ENCODE measurements around the gene GRID1. TPM values are rescaled to one million over a fixed set of nuclear protein-coding genes. Genes with fewer than 3 reads are reported as not detected.

The GRID1 gene
- total RNA-seq, 1 donor from 2014 or later = 0.75 TPM

DNA sequence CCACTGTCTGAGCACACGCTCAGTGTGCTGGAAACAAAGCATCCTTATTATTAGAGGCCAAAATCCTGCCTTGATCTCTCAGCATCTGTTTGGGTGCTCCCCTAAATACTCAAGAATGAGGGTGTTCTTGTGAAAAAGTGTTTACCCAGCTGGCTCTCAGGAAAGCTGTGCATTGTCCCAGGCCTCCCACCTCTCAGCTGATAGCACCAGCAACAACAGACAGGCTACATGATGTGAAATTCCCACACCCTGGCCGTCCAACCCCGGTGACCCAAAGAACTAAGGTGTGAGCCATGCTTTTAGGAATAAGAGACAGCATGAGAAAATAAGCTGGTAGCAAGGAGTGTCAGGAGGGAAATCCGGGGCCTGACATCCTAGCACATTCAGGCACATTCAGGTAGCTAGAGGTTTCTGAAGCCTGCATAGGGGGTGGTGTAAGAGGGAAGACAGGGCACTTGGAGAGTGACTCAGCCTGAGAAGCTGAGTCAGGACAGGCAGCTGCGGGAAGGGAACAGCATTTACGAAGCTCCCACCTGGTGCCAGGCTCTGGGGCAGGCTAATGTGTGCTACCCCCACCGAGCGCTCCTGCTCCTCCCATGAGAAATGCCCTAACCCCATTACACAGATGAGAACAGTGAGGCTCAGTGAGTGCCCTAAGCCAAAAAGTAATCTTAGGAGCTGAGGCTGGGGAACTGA lies 205.6 kb downstream of the GRID1 start:
- TF ChIP-seq EZH2 (IDR thresholded peaks at IDR 0.05; ENCODE audit: insufficient read depth, low read length) = no peak
- TF ChIP-seq CTCF (IDR thresholded peaks at IDR 0.05; ENCODE audit: insufficient read depth, low read depth, low read length) = no peak
- no peak overlapping the region for H3K27ac Mint-ChIP-seq (ENCODE audit: unreplicated experiment)
- Histone ChIP-seq H3K4me2 (ENCODE audit: low read length) (no peak overlapping the region), H3K79me2 (ENCODE audit: insufficient read depth, low read length) (no peaks in the 10 kb centered on the region), H3K27ac (ENCODE audit: low read depth, low read length) (no peak overlapping the region), H3K4me1 (ENCODE audit: insufficient read depth, low read length) (no peaks in the 10 kb centered on the region), H3K36me3 (ENCODE audit: insufficient read depth, low read length) (no peaks in the 10 kb centered on the region), H3K9me3 (ENCODE audit: insufficient read depth, low read depth, low read length) (no peaks in the 10 kb centered on the region), H3K9ac (ENCODE audit: low read length) (no peak overlapping the region), H3K27me3 (ENCODE audit: insufficient read depth, low read length) (no peaks in the 10 kb centered on the region), H3K4me3 (ENCODE audit: insufficient read depth, low read depth, low read length) (no peak overlapping the region), H2AFZ (ENCODE audit: low read depth, low read length) (no peak overlapping the region), H4K20me1 (ENCODE audit: insufficient read depth, low read length) (no peaks in the 10 kb centered on the region)
- peaks cover 25% of the 10 kb centered on the region for H3K27me3 Mint-ChIP-seq (ENCODE audit: low read depth, unreplicated experiment)
- peaks cover 5% of the 10 kb centered on the region for H3K9me3 Mint-ChIP-seq (ENCODE audit: unreplicated experiment)
- H3K36me3 Mint-ChIP-seq (ENCODE audit: low read depth, unreplicated experiment) = no peaks in the 10 kb centered on the region
- H3K4me3 Mint-ChIP-seq (ENCODE audit: unreplicated experiment) = no peak overlapping the region
- FAIRE-seq = no peak
- DNase-seq (ENCODE audit: low read depth) = no peak
- H3K4me1 Mint-ChIP-seq (ENCODE audit: low read depth, unreplicated experiment) = no peaks in the 10 kb centered on the region

GRCh38 chr10:86159797-86160196 lies 206.8 kb downstream of the GRID1 start:
- no peaks in the 10 kb centered on the region for H3K4me1 Mint-ChIP-seq (ENCODE audit: low read depth, unreplicated experiment)
- Histone ChIP-seq H2AFZ (ENCODE audit: low read depth, low read length) (no peak overlapping the region), H3K9ac (ENCODE audit: low read length) (no peak overlapping the region), H3K4me1 (ENCODE audit: insufficient read depth, low read length) (no peaks in the 10 kb centered on the region), H3K27ac (ENCODE audit: low read depth, low read length) (no peak overlapping the region), H3K27me3 (ENCODE audit: insufficient read depth, low read length) (no peaks in the 10 kb centered on the region), H3K9me3 (ENCODE audit: insufficient read depth, low read depth, low read length) (no peaks in the 10 kb centered on the region), H4K20me1 (ENCODE audit: insufficient read depth, low read length) (no peaks in the 10 kb centered on the region), H3K4me2 (ENCODE audit: low read length) (no peak overlapping the region), H3K79me2 (ENCODE audit: insufficient read depth, low read length) (no peaks in the 10 kb centered on the region), H3K4me3 (ENCODE audit: insufficient read depth, low read depth, low read length) (no peak overlapping the region), H3K36me3 (ENCODE audit: insufficient read depth, low read length) (no peaks in the 10 kb centered on the region)
- TF ChIP-seq EZH2 (IDR thresholded peaks at IDR 0.05; ENCODE audit: insufficient read depth, low read length) = no peak
- TF ChIP-seq CTCF (IDR thresholded peaks at IDR 0.05; ENCODE audit: insufficient read depth, low read depth, low read length) = no peak
- H3K27me3 Mint-ChIP-seq (ENCODE audit: low read depth, unreplicated experiment) = peaks cover 29% of the 10 kb centered on the region
- no peak for DNase-seq (ENCODE audit: low read depth)
- peaks cover 2% of the 10 kb centered on the region for H3K9me3 Mint-ChIP-seq (ENCODE audit: unreplicated experiment)
- H3K36me3 Mint-ChIP-seq (ENCODE audit: low read depth, unreplicated experiment) = no peaks in the 10 kb centered on the region
- no peak overlapping the region for H3K27ac Mint-ChIP-seq (ENCODE audit: unreplicated experiment)
- H3K4me3 Mint-ChIP-seq (ENCODE audit: unreplicated experiment) = no peak overlapping the region
- no peak for FAIRE-seq
